Naive thymus-derived CD4-positive, alpha-beta T cell (primary cell): ENCODE data around the gene FNIP1. TPM values are rescaled to one million over a fixed set of nuclear protein-coding genes. Genes with fewer than 3 reads are reported as not detected.

Experiments used
- ATAC-seq: fragments of 150-1000 bp; cut with Tn5 transposase; 2 replicates; pipeline ENCODE4 v1.10.0; 2021; ENCODE audit warnings: mild to moderate bottlenecking, moderate library complexity
- CTCF ChIA-PET: fragments of 350-600 bp; sonication (Branson Sonifier 250); formaldehyde crosslinking; loops from one replicate; lab custom pipeline; 2021; ENCODE audit warnings: antibody characterized with exemption; lab: Charles Lee
- POLR2A ChIA-PET: fragments of 350-600 bp; sonication (Branson Sonifier 250); formaldehyde crosslinking; loops from one replicate; lab custom pipeline; 2021; ENCODE audit warnings: antibody characterized with exemption, inconsistent platforms; lab: Charles Lee
- DNase-seq, 9 donors: peaks; one replicate each; pipeline versions ENCODE4 v3.0.0 to v3.0.0-alpha.2; 2020 to 2022; ENCODE audit warnings: mixed read lengths in 1 of 9
- H3K27ac ChIP-seq: one replicate; pipeline ENCODE4 v1.7.0; 2013; ENCODE audit warnings: mild to moderate bottlenecking, low read depth, low read length, moderate library complexity
- H3K27me3 ChIP-seq, 2 donors: one replicate each; pipeline ENCODE4 v1.7.0; 2013; ENCODE audit warnings: low read length in 2 of 2, mild to moderate bottlenecking in 2 of 2, moderate library complexity in 2 of 2; ENCODE audit not compliant: control insufficient read depth in 2 of 2, insufficient read depth in 2 of 2
- H3K36me3 ChIP-seq, 3 experiments: 1 replicate in 2 of 3; 2 replicates in 1 of 3; pipeline ENCODE4 v1.7.0; 2013; ENCODE audit warnings: low read length in 3 of 3, mild to moderate bottlenecking in 3 of 3, moderate library complexity in 1 of 3; ENCODE audit not compliant: insufficient read depth in 3 of 3, control insufficient read depth in 2 of 3
- H3K4me1 ChIP-seq, 2 donors: one replicate each; pipeline ENCODE4 v1.7.0; 2013; ENCODE audit warnings: low read length in 2 of 2, mild to moderate bottlenecking in 2 of 2, moderate library complexity in 1 of 2; ENCODE audit not compliant: control insufficient read depth in 2 of 2, insufficient read depth in 2 of 2
- H3K4me3 ChIP-seq: 2 replicates; pipeline ENCODE4 v1.7.0; 2013; ENCODE audit warnings: mild to moderate bottlenecking, low read length
- H3K9me3 ChIP-seq, 3 experiments: 1 replicate in 2 of 3; 2 replicates in 1 of 3; pipeline ENCODE4 v1.7.0; 2013; ENCODE audit warnings: low read length in 3 of 3; ENCODE audit not compliant: control insufficient read depth in 2 of 3
- H3K27ac Mint-ChIP-seq, 9 donors: one replicate each; pipeline ENCODE4 v1.8.0; 2020 to 2022; ENCODE audit warnings: mixed read lengths in 9 of 9, mild to moderate bottlenecking in 8 of 9, moderate library complexity in 5 of 9, inconsistent platforms in 2 of 9
- H3K27me3 Mint-ChIP-seq, 5 donors: one replicate each; pipeline ENCODE4 v1.8.0; 2021 to 2022; ENCODE audit warnings: mixed read lengths in 5 of 5, mild to moderate bottlenecking in 1 of 5
- H3K36me3 Mint-ChIP-seq, 5 donors: one replicate each; pipeline ENCODE4 v1.8.0; 2020 to 2022; ENCODE audit warnings: mixed read lengths in 5 of 5, mild to moderate bottlenecking in 3 of 5, inconsistent platforms in 1 of 5
- H3K4me1 Mint-ChIP-seq, 7 donors: one replicate each; pipeline ENCODE4 v1.8.0; 2020 to 2022; ENCODE audit warnings: mixed read lengths in 7 of 7, mild to moderate bottlenecking in 3 of 7, inconsistent platforms in 1 of 7
- H3K4me3 Mint-ChIP-seq, 10 donors: one replicate each; pipeline ENCODE4 v1.8.0; 2020 to 2022; ENCODE audit warnings: mild to moderate bottlenecking in 10 of 10, mixed read lengths in 10 of 10, moderate library complexity in 6 of 10, inconsistent platforms in 2 of 10
- H3K9me3 Mint-ChIP-seq, 11 donors: one replicate each; pipeline ENCODE4 v1.8.0; 2020 to 2022; ENCODE audit warnings: mixed read lengths in 11 of 11, mild to moderate bottlenecking in 4 of 11, inconsistent platforms in 1 of 11, moderate library complexity in 1 of 11
- intact Hi-C, 2 donors: fragments of 100-400 bp; cut with micrococcal nuclease; formaldehyde crosslinking; loops; one replicate each; pipeline ENCODE4 v1.15.1; 2023
- polyA plus RNA-seq, 2 donors: library from polyadenylated mRNA; unstranded; fragments of 300-500 nt; fragmentation: Illumina TruSeq; gene quantifications; one replicate each; pipeline ENCODE4 v1.2.3, GENCODE V29; 2021
- total RNA-seq, 6 experiments: library from RNA in 5 of 6; stranded (reverse) in 5 of 6; gene quantifications; 1 replicate in 5 of 6; 2 replicates in 1 of 6; pipeline ENCODE4 v1.2.3 and lab custom pipeline; 2021 to 2026

The FNIP1 gene
- total and polyA plus RNA-seq, 7 experiments from 2014 or later: 8.8 to 48.5 (median 30.6) TPM

DNA sequence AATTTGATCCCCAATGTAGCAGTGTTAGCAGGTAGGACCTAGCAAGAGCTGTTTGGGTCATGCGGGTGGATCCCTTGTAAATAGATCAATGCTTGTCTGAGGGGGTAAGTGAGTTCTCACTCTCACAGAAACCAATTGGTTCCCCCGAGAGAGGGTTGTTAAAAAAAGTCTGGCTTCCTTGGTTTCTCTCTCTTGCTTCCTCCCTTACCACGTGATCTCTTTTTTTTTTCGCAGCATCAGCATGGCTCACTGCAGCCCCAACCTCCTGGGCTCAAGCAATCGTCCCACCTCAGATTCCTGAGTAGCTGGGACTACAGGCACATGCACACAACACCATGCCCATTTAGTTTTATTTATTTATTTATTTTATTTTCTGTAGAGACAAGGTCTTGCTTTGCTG, 188.2 kb downstream of the FNIP1 start:
- Mint-ChIP-seq H3K27ac (peak overlapping the region in 4 of 9 donors; percentile 24 to 82 (median 43)), H3K9me3 (peaks cover 0 to 2% (median 0%) of the 10 kb centered on the region in 11 donors), H3K4me3 (peak overlapping the region in 7 of 10 donors; percentile 2 to 58 (median 43)), H3K4me1 (peaks cover 36 to 84% (median 71%) of the 10 kb centered on the region in 7 donors), H3K27me3 (no peaks in the 10 kb centered on the region), H3K36me3 (peaks cover 0 to 20% (median 12%) of the 10 kb centered on the region in 5 donors)
- H3K27ac ChIP-seq: no peak overlapping the region
- intact Hi-C loops: loop anchor here (1.0 to 2.0 kb wide), 2 partner anchors 10 to 26 kb away; partner anchors contain the start of gene RAPGEF6 (in 1 of the 2)
- ATAC-seq (no peak), DNase-seq (no peak)
- no peaks in the 10 kb centered on the region for H3K27me3 ChIP-seq
- H3K36me3 ChIP-seq: no peaks in the 10 kb centered on the region
- no peak overlapping the region for H3K4me3 ChIP-seq
- CTCF ChIA-PET: no interaction called here
- POLR2A ChIA-PET: no interaction called here
- no peaks in the 10 kb centered on the region for H3K9me3 ChIP-seq
- H3K4me1 ChIP-seq: peaks cover 0 to 4% of the 10 kb centered on the region in 2 donors

DNA sequence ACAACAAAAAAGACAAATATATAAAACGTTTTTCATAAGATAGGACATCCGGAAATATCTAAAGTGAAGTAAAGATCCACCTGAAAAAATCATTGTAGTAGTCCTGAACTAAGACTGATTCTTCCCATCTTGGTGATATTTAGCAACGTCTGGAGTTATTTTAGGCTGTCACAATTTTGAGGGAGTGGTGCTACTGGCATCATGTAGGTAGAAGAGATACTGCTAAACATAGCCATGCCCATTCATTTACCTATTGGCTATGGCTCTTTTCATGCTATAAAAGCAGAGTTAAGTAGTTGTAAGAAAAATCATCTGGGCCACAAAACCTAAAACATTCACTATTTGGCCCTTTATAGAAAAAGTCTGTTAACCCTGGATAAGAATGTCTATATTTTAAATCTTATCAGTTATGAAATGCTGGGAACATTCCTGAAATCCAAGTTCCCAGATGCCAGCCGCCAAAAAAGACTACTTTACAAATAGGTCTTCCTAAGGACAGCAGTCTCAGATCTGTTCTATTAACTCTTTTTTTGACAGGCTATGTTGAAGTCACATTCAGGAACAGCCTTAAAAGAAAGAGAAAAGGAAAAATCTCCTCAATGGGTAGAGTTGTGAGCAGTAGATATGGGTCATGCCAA, 188.8 kb downstream of the FNIP1 start:
- peak overlapping the region in 6 of 10 donors; percentile 2 to 58 (median 44) for H3K4me3 Mint-ChIP-seq

GRCh38 chr5:131607418-131607817, 189.4 kb downstream of the FNIP1 start:
- CTCF ChIA-PET: no interaction called here
- no peaks in the 10 kb centered on the region for H3K9me3 Mint-ChIP-seq
- no peak for ATAC-seq
- H3K4me1 Mint-ChIP-seq: peaks cover 36 to 75% (median 68%) of the 10 kb centered on the region in 7 donors
- POLR2A ChIA-PET: no interaction called here
- no peak overlapping the region for H3K4me3 ChIP-seq
- H3K27me3 ChIP-seq: no peaks in the 10 kb centered on the region
- peaks cover 0 to 2% (median 0%) of the 10 kb centered on the region in 3 experiments for H3K36me3 ChIP-seq
- H3K9me3 ChIP-seq: no peaks in the 10 kb centered on the region
- H3K36me3 Mint-ChIP-seq: peaks cover 0 to 19% (median 10%) of the 10 kb centered on the region in 5 donors
- H3K4me1 ChIP-seq: peaks cover 0 to 4% of the 10 kb centered on the region in 2 donors
- intact Hi-C loops: no loop called here
- H3K27me3 Mint-ChIP-seq: no peaks in the 10 kb centered on the region
- H3K27ac Mint-ChIP-seq: peak overlapping the region in 3 of 9 donors; percentile 7 to 58 (median 13)
- no peak overlapping the region for H3K27ac ChIP-seq
- DNase-seq: no peak
- peak overlapping the region in 1 of 10 donors; percentile 10 for H3K4me3 Mint-ChIP-seq

More for the DNA sequence above, 188.8 kb downstream of the FNIP1 start:
- ChIA-PET CTCF (no interaction called here), POLR2A (no interaction called here)
- H3K27me3 ChIP-seq: no peaks in the 10 kb centered on the region
- no peaks in the 10 kb centered on the region for H3K36me3 ChIP-seq
- peaks cover 0 to 4% of the 10 kb centered on the region in 2 donors for H3K4me1 ChIP-seq
- no peaks in the 10 kb centered on the region for H3K9me3 Mint-ChIP-seq
- H3K27ac Mint-ChIP-seq: peak overlapping the region in 5 of 9 donors; percentile 7 to 61 (median 25)
- H3K36me3 Mint-ChIP-seq: peaks cover 0 to 19% (median 10%) of the 10 kb centered on the region in 5 donors
- H3K9me3 ChIP-seq: no peaks in the 10 kb centered on the region
- DNase-seq (no peak), ATAC-seq (no peak)
- H3K4me1 Mint-ChIP-seq: peaks cover 36 to 81% (median 68%) of the 10 kb centered on the region in 7 donors
- H3K27ac ChIP-seq: no peak overlapping the region
- no peaks in the 10 kb centered on the region for H3K27me3 Mint-ChIP-seq
- H3K4me3 ChIP-seq: no peak overlapping the region
- intact Hi-C loops: loop anchor here (1.0 to 2.0 kb wide), 2 partner anchors 10 to 27 kb away; partner anchors contain the start of gene RAPGEF6 (in 1 of the 2)

GRCh38 chr5:131605086-131605485, 191.7 kb downstream of the FNIP1 start:
- Mint-ChIP-seq H3K4me3 (peak overlapping the region in 3 of 10 donors; percentile 1 to 55 (median 33)), H3K9me3 (no peaks in the 10 kb centered on the region), H3K36me3 (peaks cover 0 to 22% (median 11%) of the 10 kb centered on the region in 5 donors), H3K4me1 (peaks cover 37 to 64% (median 54%) of the 10 kb centered on the region in 7 donors), H3K27ac (peak overlapping the region in 5 of 9 donors; percentile 2 to 48 (median 8)), H3K27me3 (no peaks in the 10 kb centered on the region)
- Histone ChIP-seq H3K9me3 (no peaks in the 10 kb centered on the region), H3K27ac (no peak overlapping the region), H3K4me1 (peaks cover 0 to 4% of the 10 kb centered on the region in 2 donors), H3K27me3 (no peaks in the 10 kb centered on the region), H3K36me3 (peaks cover 0 to 6% (median 0%) of the 10 kb centered on the region in 3 experiments), H3K4me3 (no peak overlapping the region)
- intact Hi-C loops: no loop called here
- DNase-seq (no peak), ATAC-seq (no peak)
- POLR2A ChIA-PET: interaction anchor here (0.6 kb wide), 1 partner anchor 440 kb away, joined by 3 read pairs; the partner anchor contains the start of gene HINT1
- CTCF ChIA-PET: interaction anchor here (1.5 kb wide), 1 partner anchor 16 kb away, joined by 5 read pairs; no protein-coding TSS in a partner anchor

DNA sequence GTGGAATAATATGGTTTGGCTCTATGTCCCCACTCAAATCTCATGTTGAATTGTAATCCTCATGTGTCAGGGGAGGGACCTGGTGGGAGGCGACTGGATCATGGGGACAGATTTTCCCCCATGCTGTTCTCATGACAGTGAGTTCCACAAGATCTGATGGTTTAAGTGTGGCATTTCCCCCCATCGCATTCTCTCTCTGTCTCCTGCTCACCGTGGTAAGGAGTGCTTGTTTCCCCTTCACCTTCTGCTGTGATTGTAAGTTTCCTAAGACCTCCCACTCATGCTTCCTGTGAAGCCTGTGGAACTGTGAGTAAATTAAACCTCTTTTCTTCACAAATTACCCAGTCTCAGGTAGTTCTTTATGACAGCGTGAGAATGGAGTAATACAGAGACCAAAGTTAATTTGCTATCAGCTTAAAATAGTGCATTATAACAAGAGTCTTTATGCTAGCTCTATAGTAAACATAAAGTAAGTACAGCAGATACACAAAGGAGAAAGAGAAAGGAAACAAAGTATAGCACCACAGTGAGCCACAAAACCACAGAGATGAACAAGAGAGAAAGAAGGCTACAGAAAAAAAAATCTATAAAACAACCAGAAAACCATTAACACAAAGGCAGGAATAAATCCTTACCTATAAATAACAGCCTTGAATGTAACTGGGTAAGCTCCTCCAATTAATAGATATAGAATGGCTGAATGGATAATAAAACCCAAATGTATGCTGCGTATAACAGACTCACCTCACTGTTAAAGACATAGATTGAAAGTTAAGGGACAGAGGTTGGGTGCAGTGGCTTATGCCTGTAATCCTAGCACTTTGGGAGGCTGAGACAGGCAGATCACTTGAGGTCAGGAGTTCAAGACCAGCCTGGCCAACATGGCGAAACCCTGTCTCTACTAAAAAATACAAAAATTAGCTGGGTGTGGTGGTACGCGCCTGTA, 201.5 kb downstream of the FNIP1 start:
- H3K9me3 Mint-ChIP-seq: no peaks in the 10 kb centered on the region
- CTCF ChIA-PET: interaction anchor here (1.2 kb wide), 1 partner anchor 411 kb away, joined by 5 read pairs; no protein-coding TSS in a partner anchor
- POLR2A ChIA-PET: interaction anchor here (0.7 to 1.3 kb wide), 4 partner anchors 40 to 69 kb away, joined by 3 to 6 read pairs (median 4); no protein-coding TSS in a partner anchor
- H3K27ac ChIP-seq: peak overlapping the region; percentile 29
- DNase-seq (peak in 7 of 9 donors; percentile 26 to 56 (median 52)), ATAC-seq (peak; percentile 90)
- H3K4me1 ChIP-seq: peaks cover 20 to 24% of the 10 kb centered on the region in 2 donors
- peak overlapping the region; percentile 3 to 76 (median 64) for H3K4me3 Mint-ChIP-seq
- no peak overlapping the region for H3K4me3 ChIP-seq
- no peaks in the 10 kb centered on the region for H3K27me3 ChIP-seq
- peaks cover 0 to 19% (median 13%) of the 10 kb centered on the region in 5 donors for H3K36me3 Mint-ChIP-seq
- H3K36me3 ChIP-seq: no peaks in the 10 kb centered on the region
- no peaks in the 10 kb centered on the region for H3K9me3 ChIP-seq
- intact Hi-C loops: loop anchor here (1.0 kb wide), 2 partner anchors 40 to 47 kb away; partner anchors contain the start of gene RAPGEF6 (in 2 of the 2)
- no peaks in the 10 kb centered on the region for H3K27me3 Mint-ChIP-seq
- H3K27ac Mint-ChIP-seq: peak overlapping the region; percentile 55 to 84 (median 77)
- peaks cover 29 to 86% (median 78%) of the 10 kb centered on the region in 7 donors for H3K4me1 Mint-ChIP-seq

- peaks cover 20 to 24% of the 10 kb centered on the region in 2 donors for H3K4me1 ChIP-seq
- Mint-ChIP-seq H3K9me3 (no peaks in the 10 kb centered on the region), H3K27ac (peak overlapping the region; percentile 55 to 93 (median 77)), H3K4me1 (peaks cover 27 to 80% (median 74%) of the 10 kb centered on the region in 7 donors), H3K4me3 (peak overlapping the region in 4 of 10 donors; percentile 9 to 76 (median 40)), H3K27me3 (no peaks in the 10 kb centered on the region), H3K36me3 (peaks cover 0 to 15% (median 6%) of the 10 kb centered on the region in 5 donors)
- ATAC-seq (no peak), DNase-seq (no peak)
- ChIA-PET CTCF (interaction anchor here (0.6 to 8.7 kb wide), 2 partner anchors 414 to 428 kb away, joined by 3 to 220 read pairs; partner anchors contain the start of gene ACSL6), POLR2A (no interaction called here)
- intact Hi-C loops: no loop called here
- H3K4me3 ChIP-seq: no peak overlapping the region
- H3K9me3 ChIP-seq: no peaks in the 10 kb centered on the region
- no peak overlapping the region for H3K27ac ChIP-seq
- H3K36me3 ChIP-seq: no peaks in the 10 kb centered on the region
- no peaks in the 10 kb centered on the region for H3K27me3 ChIP-seq
These were observed 202.9 kb downstream of the FNIP1 start for GRCh38 chr5:131593921-131594320.
